Activated naive CD8-positive, alpha-beta T cell treated with anti-CD3 and anti-CD28 coated beads, Interleukin-2, amount 50 U/mL, for 16 hours (primary cell): ENCODE measurements around the gene ZNF521.

Experiments
- DNase-seq: peaks from one replicate; pipeline ENCODE4 v3.0.0-alpha.2; 2020; ENCODE audit warnings: low read depth, low spot score

Gene ZNF521

DNA sequence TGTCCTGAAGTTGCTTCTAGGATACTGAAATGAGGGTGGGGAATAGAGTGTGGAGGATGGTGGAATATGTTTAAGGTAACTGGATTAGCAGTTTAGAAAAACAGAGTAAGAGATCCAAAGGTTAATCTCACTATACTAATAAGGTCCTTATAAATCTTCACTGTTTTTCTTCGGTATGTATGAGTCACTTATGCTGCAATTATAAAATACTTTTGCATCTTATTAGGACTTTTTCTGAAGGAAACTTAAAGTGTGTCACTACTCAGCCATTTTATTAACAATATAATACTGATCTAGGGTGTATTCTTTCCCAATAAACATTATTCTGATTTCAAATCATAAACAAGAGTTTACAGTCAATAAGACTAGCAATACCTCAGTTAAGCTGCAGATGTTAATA, 182.3 kb downstream of the ZNF521 start:
- no peak for DNase-seq

DNA sequence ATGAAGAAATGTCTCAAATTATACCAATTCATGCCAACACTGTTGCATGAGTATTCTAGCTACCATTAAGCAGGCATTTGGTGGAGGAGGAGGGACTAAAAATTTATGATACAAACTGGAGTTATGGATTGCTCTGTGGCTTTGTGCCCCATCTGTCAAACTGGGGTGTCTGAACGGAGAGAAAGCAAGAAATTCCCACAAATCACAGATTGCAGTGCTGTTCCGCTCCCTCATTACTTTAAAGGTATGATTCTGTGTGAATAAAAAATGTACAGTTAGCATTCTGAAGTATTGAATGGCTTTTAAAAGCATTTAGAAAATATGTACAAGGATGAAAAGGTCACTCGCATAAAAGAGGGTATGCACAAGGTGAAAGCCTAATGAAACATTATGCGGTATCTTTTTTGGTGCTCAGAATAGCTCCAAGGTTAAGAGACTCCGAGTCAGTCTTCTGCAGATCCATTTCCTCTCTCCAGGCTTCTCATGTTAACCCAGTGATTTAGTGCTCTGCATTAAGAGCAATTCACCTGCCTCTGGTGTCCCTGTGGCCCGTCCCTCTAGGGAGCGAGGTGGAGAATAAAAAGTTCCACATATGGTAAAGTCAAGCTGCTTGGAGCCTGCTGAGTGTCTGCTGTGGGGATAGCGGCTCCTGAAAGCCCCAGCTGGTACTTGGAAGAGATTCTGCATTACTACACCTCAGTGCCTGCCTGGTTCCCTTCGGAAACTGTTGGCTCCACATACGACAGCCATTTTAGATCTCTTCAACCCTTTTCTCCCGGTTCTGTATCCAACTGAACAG, 184.2 kb downstream of the ZNF521 start:
- DNase-seq: no peak

DNA sequence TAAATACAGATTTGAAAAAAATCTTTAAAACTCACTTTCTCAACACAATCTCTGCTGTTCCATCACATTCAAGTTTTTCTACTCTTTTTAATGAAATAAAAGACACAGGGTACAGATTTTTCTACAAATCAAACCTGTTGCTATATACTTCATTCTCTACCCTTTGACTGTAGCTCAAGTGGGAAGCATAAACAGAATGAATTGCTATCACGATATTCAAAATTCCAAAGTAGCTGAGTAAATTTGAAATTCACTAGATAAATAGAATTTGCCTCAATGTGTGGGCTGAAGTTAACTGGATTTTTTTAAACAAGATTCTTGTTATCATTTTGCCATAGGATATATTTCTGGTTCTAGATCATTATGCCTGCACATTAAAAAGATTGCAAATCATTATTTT, 185.9 kb downstream of the ZNF521 start:
- DNase-seq: no peak

DNA sequence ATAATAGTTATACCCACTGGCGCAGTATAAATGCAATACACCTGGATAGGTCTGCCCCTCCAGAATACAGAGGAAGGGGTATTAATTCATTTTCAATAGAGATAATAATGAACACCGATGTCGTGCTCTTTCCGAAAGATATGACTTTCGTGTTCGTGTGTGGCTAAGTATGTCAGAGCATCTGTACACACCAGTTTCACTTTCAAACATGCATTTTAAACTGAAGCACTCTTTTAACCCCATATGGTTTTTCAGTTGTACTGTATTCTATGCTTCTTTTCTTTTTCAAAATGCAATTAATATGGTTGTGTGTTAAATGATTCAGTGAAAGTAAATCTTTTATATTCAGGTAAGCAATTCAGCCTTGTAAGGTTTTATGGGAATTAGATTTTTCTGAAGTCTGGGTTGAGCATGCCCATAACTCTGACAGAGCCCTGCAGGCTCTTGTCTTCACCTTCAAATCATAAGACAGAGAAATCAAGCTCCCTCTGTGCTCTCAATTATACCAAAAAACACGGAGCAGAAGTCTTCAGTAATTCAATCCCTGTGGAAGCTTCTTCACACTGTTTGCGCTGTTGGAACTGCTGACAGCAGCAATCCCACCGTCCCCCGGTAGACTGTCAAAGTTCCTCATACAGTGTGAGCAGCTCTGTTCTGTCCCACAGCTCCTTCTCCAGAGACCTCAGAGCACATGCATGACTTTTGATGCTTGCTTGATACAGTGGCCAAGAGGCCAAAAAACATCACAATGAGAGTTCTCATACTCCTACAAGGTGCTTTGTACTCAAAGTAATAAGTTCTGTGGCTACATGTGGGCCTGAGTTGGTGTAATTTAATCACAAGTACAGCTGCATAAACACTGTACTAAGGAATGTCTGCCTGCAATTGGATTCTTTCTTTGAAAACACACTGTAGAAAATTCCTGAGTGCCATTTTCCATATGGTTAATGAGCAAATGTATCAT, 186.8 kb downstream of the ZNF521 start:
- DNase-seq: no peak

DNA sequence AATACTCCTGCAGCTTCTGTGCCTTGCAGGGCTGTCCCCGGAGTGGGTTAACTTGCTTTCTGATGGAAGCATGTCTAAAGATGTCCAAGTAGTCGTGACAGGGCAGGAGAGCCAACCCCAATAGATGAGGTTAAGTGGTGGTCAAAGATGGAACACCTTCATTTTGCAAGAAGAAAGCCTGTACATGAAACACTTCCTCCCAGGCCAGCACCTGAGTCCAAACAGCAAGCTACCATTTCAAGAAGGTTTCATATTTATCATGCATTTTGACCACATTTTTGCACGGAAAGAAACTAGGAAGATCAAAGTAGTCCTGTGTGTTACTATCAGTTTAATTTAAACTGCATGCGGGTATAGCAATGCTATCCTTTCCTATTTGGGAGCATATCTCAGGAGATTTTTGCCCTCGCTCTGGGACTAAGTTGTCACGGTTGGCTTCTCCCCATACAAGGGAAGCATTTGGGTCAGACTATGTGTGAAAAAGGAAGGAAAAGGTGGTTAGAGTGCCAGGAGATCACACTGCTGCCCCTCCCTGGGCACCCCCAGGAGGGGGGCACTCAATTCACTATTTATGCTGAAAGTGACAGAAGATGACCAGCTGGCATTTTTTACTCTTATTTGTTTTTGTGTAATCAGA, 187.6 kb downstream of the ZNF521 start:
- DNase-seq: no peak

DNA sequence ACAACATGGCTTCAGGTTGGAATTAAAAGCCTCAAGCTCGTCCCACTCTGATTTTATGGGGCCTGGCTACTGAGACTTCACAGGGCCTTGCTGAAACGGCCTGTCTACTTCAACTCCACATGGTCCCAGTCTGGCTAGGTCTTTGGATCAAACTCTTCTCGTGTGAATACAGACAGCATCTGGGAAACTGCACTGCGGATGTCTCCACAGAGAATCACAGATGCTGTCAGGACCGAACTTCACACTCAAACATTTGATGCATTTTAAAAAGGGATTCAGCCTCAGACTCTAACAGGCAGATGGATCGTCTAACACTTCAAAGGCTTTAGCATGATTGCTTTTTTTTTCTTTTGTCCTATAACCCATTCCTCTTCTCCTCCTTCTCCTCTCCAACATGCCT, 198.5 kb downstream of the ZNF521 start:
- no peak for DNase-seq

DNA sequence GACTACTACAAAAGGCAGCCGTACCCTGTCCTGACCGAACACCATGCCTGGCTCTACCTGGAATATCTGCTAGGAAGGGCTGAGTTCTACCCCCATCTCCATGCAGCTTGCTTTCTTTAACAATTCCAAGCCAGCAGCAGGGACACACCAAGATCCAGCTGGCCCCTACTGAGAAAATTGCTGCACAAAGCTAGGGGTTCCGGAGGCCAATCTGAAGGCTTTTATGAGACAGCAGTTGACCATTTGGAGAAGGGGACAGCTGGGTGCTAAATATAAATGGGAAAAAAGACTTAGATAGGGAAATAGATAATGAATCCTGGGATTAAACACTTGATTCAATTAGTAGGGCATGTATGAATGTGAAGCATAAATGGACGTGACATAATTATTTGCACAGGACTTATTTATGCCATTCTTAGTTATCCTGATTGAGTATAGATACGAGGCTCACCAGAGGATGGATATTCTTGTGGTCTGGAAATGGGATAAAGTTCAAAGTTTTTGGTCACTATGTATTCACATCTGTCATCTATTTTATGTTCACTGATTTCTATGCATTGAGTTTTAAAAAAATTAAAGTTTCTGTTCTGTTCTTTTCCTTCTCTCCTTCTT, 204.0 kb downstream of the ZNF521 start:
- no peak for DNase-seq

DNA sequence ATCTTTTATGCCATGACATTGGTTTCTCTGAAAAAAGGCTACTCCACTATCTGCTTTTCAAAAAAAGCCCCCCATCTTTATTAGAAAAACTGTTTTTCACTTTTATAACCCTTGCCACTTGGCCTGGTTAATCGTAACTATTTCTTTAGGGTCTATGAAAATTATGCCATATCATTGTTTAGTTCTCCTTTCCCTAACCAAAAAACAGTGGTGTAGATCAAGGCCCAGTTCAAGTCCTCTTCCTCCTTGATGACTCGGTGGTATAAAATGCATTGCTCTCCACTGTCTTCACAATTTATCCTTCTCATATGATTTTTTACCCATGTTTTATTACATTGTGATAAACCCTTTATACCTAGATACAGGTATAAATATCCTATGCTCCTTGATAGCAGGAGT, 205.5 kb downstream of the ZNF521 start:
- DNase-seq: no peak

DNA sequence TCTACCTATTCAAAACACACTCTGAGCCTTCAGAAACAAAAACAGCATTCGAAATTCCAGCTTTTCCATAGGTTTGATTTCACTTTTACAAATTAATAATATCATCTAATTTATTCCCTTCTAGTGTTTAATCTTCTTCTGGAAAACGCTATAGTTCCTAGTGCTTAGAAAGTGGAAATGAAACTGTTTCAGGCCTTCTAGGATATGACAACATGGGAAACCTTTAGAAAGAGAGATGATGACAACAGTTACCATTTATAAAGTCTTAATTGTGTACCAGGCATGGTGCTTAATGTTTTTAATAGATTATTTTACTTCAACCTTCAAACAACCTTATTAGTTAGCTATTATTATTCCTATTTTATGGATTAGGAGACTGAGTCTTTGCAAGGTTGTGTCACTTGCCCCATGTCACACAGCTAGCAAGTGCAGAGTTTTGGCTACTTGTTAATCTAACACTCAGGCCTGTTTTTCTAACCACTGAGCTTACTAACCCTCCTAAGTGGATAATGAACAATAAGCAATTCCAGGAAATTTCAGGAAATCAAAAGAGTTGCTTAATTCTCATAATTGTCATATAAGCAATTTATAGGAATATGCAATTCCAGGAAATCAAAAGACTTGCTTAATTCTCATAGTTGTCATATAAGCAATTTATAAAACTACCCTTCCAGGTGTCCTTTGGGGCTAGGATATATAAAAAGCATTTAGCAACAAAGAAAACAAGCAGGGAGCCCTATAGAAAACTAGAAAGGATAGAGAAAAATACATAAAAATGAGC, 206.0 kb downstream of the ZNF521 start:
- DNase-seq: no peak

DNA sequence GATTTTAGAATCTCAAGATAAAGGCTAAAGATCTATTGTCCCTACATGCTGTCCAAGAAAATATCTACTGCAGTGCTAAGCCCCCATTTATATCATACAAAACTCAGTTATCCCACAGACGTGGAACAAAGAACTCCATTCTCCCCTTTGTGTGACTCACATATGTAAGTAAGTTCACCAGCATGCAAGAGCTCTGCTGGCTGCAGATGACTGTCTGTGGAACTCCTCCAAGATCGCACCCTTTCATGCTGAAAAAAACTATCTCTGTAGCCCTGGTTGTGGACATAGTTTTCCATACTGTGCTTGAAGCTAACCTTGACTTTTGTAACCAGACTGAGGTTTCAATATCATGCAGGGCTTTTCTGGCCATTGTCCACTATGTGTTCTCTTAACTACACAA, 207.1 kb downstream of the ZNF521 start:
- DNase-seq: no peak

DNA sequence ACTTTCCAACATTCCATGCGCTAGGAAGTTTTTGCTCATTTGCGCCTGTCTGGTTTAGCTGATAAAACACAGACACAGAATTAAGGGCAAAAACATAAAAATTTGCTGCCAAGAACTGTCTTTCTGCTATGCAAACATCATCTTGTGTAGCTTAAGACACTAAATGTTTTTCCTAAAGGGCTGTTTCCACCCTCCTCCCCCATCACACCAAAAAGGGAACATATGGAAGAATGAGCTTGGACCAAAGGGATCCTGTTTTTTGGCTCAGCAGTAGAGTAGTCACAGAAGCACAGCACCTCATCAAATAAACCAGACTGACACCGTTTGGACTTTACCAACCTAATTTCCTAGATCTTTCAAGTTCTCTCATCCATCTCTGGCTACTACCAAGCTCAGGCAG, 210.1 kb downstream of the ZNF521 start:
- no peak for DNase-seq

DNA sequence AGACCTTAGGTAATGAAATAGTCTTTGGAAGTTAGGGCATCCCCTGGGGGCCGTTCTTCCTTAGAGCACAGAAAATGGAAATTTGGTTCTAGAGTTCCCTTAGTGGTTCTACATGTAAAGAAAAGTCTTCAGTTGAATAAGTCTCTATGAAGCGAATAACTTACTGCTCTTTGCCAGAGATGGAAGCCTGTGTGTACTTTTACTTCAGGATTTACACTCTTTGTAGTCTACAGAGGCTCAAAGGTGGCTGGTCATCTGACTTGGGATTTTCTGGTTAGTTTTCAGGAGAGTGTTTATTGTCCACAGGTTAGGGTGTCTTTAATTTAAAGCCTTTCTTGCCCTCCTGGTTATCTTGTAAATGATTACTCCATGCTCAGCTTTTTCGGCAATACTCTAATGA, 210.6 kb downstream of the ZNF521 start:
- no peak for DNase-seq

DNA sequence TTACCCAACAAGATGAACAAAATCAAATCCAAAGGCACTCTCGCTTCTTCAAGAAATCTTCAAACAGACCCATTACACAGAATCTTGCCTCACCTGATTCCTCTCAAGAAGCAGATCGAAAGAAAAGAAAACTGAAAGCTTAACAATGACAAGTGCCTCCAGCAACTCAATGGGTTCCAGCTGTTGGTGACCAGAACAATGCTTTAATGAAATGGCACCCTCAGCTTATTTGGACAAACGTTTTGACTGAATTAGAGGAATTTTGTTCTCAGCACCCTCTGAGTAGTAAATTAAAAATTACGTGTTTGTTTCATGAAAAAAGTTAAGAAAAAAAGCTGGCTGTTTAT, 211.0 kb downstream of the ZNF521 start:
- no peak for DNase-seq

DNA sequence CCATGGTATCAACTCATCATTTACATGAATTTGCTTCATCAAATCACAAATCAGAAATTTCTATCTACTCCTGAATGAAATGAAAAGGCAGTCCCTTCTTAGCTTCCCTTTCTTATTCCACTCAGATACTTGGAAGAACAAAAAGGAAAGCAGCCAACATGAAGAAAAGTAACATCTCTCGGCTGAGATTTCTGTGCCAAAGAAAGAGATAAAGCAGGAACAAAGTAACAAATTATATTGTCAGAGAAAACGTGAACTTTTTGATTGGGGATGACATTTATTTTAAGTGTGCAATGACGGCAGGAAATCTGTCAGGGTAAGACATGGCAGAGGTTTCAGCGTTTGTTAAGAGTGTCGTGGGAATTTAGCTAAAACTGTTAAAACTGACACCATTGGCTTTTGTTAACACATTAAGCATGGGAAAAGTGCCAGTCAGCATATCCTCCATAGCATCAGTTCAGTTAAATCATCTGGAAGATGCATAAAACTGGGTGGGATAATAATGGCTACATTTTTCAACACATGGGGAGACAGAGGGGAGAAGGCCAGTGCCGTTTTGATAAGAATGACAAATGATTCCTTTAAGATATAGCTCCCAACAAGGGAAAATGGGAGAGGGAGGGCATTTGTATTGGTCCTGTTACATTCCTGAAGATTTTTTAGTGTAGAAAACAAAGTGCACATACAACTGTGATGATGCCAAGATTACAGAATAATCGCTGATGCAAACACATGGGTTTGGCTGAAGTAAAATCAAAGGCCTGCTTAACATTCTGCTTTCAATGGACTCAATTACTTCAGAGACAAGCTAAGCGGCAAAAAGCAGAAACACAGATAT, 211.6 kb downstream of the ZNF521 start:
- no peak for DNase-seq

DNA sequence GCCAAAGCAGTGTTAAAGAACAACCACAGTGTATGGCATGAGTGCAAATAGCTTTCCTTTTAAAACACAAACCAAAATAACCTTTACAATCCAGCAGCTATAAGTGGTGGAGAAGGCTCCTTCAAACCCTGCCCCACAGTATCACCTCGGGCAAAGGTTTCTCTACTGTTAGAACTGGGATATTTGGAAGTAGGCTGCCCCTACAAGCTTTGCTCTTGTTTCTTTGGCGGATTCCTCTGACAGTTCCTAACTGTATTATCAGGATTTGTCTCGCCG, 214.8 kb downstream of the ZNF521 start:
- no peak for DNase-seq

DNA sequence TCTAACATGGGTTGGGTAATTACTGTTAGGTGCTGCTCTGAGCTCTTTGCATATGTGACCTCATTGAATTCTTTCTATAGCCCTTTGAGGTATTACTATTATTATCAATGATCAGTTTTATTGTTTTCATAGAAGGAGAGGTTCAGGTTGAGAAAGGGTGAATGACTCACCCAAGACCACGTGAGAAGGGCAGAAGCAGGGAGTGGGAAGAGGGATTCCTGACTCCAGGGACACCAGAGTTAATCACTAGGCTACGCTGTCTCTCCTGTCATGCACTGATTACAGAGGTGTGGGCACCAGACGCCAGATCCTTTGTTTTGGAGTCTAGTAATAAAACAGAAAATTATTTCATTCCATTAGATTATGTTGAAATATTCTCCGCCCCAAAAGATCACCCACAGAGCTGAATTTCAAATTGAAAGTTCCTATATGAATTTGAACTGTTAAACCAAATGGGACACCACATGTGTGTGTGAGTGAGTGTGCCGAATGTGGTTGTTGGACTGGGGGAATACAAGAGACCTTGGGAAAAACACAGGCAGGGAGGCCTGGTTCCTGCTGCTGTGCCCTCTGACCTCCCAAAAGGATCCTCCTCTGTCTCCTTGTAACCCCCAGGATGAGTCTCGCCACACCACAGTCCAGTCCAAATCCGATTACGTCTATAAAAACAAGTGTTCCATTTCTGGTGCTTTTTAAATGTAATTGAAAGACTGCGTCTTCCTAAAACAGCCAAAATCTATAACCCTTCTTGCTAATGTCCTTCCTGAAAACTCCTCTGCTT, 215.4 kb downstream of the ZNF521 start:
- no peak for DNase-seq

DNA sequence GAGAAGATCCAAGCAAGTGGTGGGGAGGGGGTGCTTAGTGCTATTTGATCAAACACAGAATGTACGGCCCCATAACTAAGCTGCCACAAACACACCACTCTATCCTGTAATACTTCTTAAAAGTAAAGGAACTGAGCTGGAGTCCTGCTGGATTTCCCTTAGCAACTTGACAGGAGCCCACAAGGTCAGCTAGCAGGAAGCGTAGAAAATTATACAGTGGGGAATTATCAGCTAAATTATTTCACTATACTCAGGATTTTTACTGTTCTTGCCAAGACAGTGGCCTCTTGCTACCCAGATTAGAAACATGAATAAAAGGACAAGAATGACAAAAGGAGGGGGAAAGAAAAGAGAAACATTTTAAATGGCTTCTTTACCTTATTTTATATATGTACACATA, 217.1 kb downstream of the ZNF521 start:
- no peak for DNase-seq

DNA sequence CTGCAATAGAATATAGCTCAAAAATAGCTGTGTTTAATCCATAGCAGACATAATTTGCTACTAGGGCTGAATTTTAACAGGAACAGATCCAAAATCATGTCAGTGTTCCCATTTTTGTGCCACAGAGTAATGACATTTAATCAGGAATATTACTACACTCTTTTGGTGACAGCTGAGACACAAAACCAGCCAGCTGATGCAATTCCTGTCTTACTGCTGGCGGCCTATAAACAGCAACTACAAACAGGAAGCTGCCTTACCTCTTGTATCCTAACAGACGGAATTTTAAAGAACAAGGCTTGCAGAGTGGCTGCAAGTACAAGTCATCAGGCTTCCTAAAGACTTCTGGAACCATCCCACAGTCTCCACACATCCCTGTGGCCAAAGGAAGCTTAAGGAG, 218.1 kb downstream of the ZNF521 start:
- DNase-seq: no peak

DNA sequence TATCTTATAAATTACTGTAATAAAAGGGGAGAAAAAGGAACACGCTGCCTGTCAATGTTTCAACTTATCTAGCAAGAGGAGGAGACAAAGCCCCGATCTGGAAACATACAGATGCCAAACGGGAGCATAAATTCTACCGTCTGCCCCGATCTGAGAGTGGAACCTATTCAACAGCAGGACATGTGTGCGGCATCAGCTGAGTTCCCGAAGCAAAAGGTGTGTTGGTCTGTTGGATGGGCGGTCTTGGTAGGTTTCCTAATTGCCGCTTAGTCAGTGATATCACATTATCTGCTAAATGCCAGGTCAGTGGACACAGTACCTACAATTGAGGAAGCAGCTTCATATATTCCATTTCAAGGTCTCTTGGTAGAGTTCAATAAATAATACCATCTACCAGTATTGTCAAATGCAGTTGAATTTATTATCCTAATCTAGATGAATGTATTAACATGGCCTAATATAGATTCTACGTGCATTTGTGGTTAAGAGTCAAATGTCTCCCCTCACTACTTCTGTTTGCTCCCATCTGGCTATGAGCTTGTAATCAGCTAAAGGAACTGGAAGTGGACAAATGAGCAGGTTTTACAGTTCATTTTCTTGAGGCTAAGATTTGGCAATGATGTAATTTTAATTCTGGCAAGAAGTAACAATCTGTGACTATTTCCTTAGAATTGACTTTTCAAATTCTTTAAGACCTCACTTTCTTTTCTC, 219.0 kb downstream of the ZNF521 start:
- no peak for DNase-seq
